MCF 10A (cell line): Measurements from ENCODE around the gene NAPA. TPM values are rescaled to one million over a fixed set of nuclear protein-coding genes. Genes with fewer than 3 reads are reported as not detected.

ENCODE experiments used
- BruUV-seq: library from RNA; stranded (reverse); fragments of 400-500 nt; replicated peaks from 2 replicates; lab custom pipeline; 2021; lab: Mats Ljungman, UMichigan
- CTCF ChIA-PET: fragments of 300-600 bp; sonication (Branson Sonifier 250); formaldehyde crosslinking; extraction: SDS; loops from one replicate; lab custom pipeline; 2021; ENCODE audit warnings: antibody characterized with exemption, inconsistent platforms; lab: Yijun Ruan, JAX
- POLR2A ChIA-PET: fragments of 300-600, 350-650 bp; sonication (Branson Sonifier 250); formaldehyde crosslinking; extraction: SDS; loops from one replicate; lab custom pipeline; 2020; ENCODE audit warnings: antibody characterized with exemption, inconsistent platforms; lab: Yijun Ruan, JAX
- DNase-seq: peaks from one replicate; pipeline ENCODE4 v3.0.0-alpha.2; 2018; ENCODE audit not compliant: unreplicated experiment
- H3K27ac Mint-ChIP-seq: one replicate; pipeline ENCODE4 v1.8.0; 2022; ENCODE audit warnings: mild to moderate bottlenecking, low read depth, mixed read lengths; ENCODE audit not compliant: unreplicated experiment
- H3K27me3 Mint-ChIP-seq: one replicate; pipeline ENCODE4 v1.8.0; 2022; ENCODE audit warnings: mixed read lengths; ENCODE audit not compliant: insufficient read depth, unreplicated experiment
- H3K36me3 Mint-ChIP-seq: one replicate; pipeline ENCODE4 v1.8.0; 2022; ENCODE audit warnings: mild to moderate bottlenecking, moderate library complexity, mixed read lengths; ENCODE audit not compliant: insufficient read depth, unreplicated experiment
- H3K4me1 Mint-ChIP-seq: one replicate; pipeline ENCODE4 v1.8.0; 2022; ENCODE audit warnings: mixed read lengths; ENCODE audit not compliant: insufficient read depth, unreplicated experiment
- H3K4me3 Mint-ChIP-seq: one replicate; pipeline ENCODE4 v1.8.0; 2022; ENCODE audit warnings: mild to moderate bottlenecking, moderate library complexity, mixed read lengths; ENCODE audit not compliant: unreplicated experiment
- H3K9me3 Mint-ChIP-seq: one replicate; pipeline ENCODE4 v1.8.0; 2022; ENCODE audit warnings: mixed read lengths; ENCODE audit not compliant: unreplicated experiment
- intact Hi-C: fragments of 100-400 bp; cut with micrococcal nuclease; formaldehyde crosslinking; loops from 2 replicates; pipeline ENCODE4 v1.14.1; 2022
- total RNA-seq: library from RNA; stranded (reverse); gene quantifications from 2 replicates; pipeline ENCODE4 v1.2.3, GENCODE V29; 2022
- TF ChIP-seq, protein P1 (sequence below): fragments of 200-600 bp; IDR thresholded peaks from one replicate; pipeline ENCODE4 v1.8.0; 2022; ENCODE audit warnings: antibody characterized with exemption, mild to moderate bottlenecking; ENCODE audit not compliant: unreplicated experiment

The NAPA gene
- total RNA-seq, 1 experiment from 2014 or later = 72.1 TPM

DNA sequence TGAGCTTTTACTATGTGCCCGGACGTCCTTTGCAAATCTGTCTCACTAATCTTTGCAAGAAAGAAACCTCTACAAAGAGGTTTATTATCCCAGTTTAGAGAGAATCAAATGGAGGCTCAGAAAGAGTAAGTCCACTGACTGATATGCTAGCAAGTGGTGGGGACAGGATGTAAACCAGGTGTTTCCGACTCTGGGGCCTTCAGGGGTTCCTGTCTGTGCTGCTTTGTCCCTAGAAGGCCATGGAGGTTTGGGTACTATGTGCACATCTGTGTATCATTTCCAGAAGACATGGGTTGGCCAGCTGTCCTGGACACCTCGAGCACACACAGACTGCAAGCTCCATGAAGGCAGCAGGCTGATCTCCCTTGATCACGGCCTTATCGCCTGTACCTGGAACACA lies 29.7 kb downstream of the NAPA start:
- Mint-ChIP-seq H3K9me3 (no peaks in the 10 kb centered on the region), H3K27me3 (no peaks in the 10 kb centered on the region), H3K4me3 (peak overlapping the region; percentile 99), H3K36me3 (peaks cover 43% of the 10 kb centered on the region), H3K27ac (peak overlapping the region; percentile 99), H3K4me1 (peaks cover 10% of the 10 kb centered on the region)
- CTCF ChIA-PET = interaction anchor here (0.6 to 1.4 kb wide), 4 partner anchors 11 to 213 kb away, joined by 3 to 7 read pairs (median 4); no protein-coding TSS in a partner anchor
- intact Hi-C loops = no loop called here
- TF ChIP-seq, protein P1, sequence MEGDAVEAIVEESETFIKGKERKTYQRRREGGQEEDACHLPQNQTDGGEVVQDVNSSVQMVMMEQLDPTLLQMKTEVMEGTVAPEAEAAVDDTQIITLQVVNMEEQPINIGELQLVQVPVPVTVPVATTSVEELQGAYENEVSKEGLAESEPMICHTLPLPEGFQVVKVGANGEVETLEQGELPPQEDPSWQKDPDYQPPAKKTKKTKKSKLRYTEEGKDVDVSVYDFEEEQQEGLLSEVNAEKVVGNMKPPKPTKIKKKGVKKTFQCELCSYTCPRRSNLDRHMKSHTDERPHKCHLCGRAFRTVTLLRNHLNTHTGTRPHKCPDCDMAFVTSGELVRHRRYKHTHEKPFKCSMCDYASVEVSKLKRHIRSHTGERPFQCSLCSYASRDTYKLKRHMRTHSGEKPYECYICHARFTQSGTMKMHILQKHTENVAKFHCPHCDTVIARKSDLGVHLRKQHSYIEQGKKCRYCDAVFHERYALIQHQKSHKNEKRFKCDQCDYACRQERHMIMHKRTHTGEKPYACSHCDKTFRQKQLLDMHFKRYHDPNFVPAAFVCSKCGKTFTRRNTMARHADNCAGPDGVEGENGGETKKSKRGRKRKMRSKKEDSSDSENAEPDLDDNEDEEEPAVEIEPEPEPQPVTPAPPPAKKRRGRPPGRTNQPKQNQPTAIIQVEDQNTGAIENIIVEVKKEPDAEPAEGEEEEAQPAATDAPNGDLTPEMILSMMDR = no peak
- no TSS peak for BruUV-seq
- POLR2A ChIA-PET = interaction anchor here (0.7 to 2.3 kb wide), 7 partner anchors 15 to 238 kb away, joined by 3 to 25 read pairs (median 8); partner anchors contain the start of gene NAPA
- no peak for DNase-seq

DNA sequence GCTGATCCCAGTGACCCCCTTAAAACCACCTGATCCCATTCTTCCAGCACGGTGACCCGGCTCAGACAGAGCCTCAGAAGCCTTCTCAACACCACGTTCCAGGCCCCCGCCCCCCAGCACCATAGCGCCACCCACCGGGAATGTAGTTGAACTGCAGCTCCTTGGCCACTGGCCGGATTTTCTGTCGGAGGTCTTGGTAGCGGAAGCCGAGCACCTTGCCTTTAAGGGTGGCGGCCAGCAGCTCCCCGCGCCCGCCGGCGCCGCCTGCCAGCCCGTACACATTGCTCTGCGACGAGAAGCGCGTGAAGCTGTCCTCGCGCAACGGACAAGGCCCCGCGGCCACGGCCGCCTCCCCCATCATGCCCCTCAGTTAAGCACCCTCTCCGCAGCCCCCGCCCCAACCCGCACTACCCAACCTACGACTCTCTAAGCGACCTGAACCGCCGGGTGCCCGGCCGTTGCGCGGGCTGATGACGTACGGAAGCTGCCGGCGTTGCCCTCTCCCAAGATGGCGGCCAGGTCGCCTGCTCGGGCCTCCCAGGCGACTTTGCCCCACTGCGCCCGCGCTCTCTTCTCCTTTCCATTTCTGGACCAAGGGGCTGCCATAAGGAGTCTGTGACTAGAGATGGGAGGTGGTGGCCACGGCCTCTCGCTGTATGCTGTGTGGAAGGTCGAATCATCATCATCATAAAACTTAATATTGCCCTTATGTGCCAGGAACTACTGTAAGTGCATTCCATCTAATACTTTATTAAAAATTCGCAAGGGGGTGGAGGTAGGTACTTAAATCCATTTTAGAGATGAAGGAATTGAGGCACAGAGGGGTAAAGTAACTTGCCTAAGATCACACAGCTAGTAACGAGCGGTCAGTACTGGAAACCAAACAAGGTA lies 30.8 kb downstream of the NAPA start, which contains the start of gene KPTN:
TSS of gene KPTN (minus strand) at position 420 of the 891 bp plus-strand sequence. CDS start at position 361, 59 bp downstream.
- H3K27me3 Mint-ChIP-seq = no peaks in the 10 kb centered on the region
- peaks cover 5% of the 10 kb centered on the region for H3K4me1 Mint-ChIP-seq

DNA sequence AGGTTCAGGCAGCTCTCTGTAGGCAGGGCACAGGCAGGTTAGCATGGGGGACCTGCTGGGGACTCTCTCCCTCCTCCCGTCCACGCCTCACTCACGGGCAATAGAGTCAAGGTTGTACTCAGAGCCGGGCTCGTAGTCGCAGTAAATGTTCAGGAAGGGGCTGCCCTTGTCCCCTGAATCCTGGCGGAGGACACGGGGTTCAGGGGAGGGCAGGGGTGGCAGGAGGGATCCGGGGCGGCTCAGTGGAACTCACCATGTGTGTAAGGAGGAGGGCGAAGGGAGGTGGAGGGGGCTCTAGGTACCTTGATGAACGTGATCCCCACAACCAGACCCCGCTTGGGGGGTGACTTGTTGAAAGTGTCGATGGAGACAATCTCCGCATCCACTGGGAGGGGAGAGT lies 31.7 kb downstream of the NAPA start:
- intact Hi-C loops = no loop called here
- no peak overlapping the region for H3K27ac Mint-ChIP-seq
- POLR2A ChIA-PET = interaction anchor here (0.6 to 2.3 kb wide), 15 partner anchors 8 to 247 kb away, joined by 3 to 25 read pairs (median 5); partner anchors contain the start of genes NAPA and SLC8A2
- H3K36me3 Mint-ChIP-seq = peaks cover 27% of the 10 kb centered on the region
- CTCF ChIA-PET = interaction anchor here (0.6 to 2.2 kb wide), 9 partner anchors 8 to 1597 kb away, joined by 3 to 7 read pairs (median 3); partner anchors contain the start of genes IRF2BP1 and SLC8A2
- TF ChIP-seq, protein P1 = no peak
- no peak for DNase-seq
- H3K9me3 Mint-ChIP-seq = no peaks in the 10 kb centered on the region
- H3K4me1 Mint-ChIP-seq = peaks cover 5% of the 10 kb centered on the region
- peak overlapping the region; percentile 99 for H3K4me3 Mint-ChIP-seq
- no peaks in the 10 kb centered on the region for H3K27me3 Mint-ChIP-seq
- no TSS peak for BruUV-seq

More for the DNA sequence above, 30.8 kb downstream of the NAPA start, which contains the start of gene KPTN:
- CTCF ChIA-PET = interaction anchor here (0.6 to 2.2 kb wide), 21 partner anchors 8 to 670 kb away, joined by 3 to 9 read pairs (median 5); partner anchors contain the start of genes NAPA and SLC8A2
- Mint-ChIP-seq H3K36me3 (peaks cover 35% of the 10 kb centered on the region), H3K4me3 (peak within 1 kb of the TSS; percentile 99), H3K27ac (peak within 1 kb of the TSS; percentile 99), H3K9me3 (no peaks in the 10 kb centered on the region)
- TF ChIP-seq, protein P1 = peak; percentile 99
- peak; percentile 87 for DNase-seq
- intact Hi-C loops = no loop called here
- POLR2A ChIA-PET = interaction anchor here (0.6 to 2.3 kb wide), 22 partner anchors 8 to 281 kb away, joined by 3 to 25 read pairs (median 4); partner anchors contain the start of genes BICRA, DHX34, NAPA and SLC8A2
- BruUV-seq = TSS peak; percentile 82
